ENCODE data around the gene NKX1-2.
A peak's percentile ranks its signal among the peaks of the same experiment; 100 is the strongest.
"Not testable (repeated sequence)": the region's sequence is repeated elsewhere in the genome, so short reads cannot be mapped to it uniquely, and the experiment has no call there.

The NKX1-2 gene

GRCh38 chr10:124449170-124450011 is 444 bp downstream of the NKX1-2 start:
- no peak for DNase-seq

DNA sequence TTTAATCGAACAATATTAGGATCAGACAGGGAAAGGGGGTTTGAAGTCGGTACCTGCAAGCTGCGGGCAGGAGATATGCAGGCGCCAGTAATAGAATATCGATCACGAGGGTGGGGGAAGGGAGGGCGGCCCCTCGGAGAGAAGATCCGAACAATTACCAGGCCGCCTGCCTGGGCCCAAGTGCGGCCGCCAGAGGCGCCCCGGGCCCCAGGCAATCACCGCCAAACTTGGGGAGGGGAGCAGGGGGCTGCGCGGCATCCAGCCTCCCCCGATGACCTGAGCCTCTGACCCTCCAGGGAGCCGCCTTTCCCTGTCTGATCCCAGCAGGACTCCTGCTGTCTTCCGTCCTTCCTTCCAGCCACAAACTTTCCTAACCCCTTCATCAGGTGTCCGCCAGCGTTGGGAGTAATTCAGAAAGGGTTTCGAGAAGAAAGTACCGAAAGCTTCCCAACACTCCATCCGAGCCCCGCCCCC is 1.1 kb downstream of the NKX1-2 start:
- no peak for DNase-seq

GRCh38 chr10:124447751-124448466 is 1.9 kb downstream of the NKX1-2 start:
- no peak for DNase-seq

- no peak for DNase-seq
Measured at GRCh38 chr10:124446830-124447750, 2.7 kb downstream of the NKX1-2 start.

DNA sequence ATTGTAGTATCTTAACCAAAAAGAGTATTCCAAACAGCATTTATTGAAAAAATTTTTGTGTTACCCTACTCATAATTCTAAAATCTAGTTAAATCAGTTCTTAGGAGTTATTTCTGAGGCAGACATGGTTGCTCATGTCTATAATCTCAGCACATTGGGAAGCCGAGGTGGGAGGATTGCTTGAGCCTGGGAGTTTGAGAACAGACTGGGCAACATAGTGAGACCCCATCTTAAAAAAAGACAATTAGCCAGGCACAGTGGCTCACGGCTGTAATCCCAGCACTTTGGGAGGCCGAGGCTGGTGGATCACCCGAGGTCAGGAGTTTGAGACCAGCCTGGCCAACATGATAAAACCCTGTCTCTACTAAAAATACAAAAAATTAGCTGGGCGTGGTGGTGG is 8.1 kb downstream of the NKX1-2 start:
- DNase-seq = not testable (repeated sequence)

DNA sequence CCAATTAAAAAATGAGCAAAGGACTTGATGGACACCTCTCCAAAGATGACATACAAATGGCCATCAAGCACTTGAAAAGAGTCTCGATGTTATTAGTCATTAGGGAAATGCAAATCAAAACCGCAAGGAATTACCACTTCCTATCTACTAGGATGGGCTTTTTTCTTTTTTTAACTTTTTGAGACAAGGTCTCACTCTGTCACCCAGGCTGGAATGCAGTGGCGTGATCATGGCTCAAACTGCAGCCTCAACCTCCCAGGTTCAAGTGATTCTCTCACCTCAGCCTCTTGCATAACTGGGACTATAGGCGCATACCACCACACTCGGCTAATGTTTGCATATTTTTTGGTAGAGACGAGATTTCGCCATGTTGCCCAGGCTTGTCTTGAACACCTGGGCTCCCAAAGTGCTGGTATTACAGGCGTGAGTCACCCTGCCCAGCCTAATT is 13.6 kb downstream of the NKX1-2 start:
- DNase-seq = no peak

DNA sequence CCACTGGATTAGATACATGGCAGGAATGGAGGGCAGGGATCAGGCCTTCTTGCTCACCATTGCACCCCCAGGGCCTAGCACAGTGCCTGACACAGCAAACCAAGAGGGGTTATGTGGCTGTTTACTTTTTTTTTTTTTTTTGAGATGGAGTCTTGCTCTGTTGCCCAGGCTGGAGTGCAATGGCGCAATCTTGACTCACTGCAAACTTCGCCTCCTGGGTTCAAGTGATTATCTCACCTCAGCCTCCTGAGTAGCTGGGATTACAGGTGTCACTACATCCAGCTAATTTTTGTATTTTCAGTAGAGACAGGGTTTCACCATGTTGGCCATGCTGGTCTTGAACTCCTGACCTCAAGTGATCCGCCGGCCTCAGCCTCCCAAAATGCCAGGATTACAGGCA is 14.2 kb downstream of the NKX1-2 start:
- DNase-seq = not testable (repeated sequence)

- no peak for DNase-seq
Measured at GRCh38 chr10:124433461-124433860, 16.4 kb downstream of the NKX1-2 start.

DNA sequence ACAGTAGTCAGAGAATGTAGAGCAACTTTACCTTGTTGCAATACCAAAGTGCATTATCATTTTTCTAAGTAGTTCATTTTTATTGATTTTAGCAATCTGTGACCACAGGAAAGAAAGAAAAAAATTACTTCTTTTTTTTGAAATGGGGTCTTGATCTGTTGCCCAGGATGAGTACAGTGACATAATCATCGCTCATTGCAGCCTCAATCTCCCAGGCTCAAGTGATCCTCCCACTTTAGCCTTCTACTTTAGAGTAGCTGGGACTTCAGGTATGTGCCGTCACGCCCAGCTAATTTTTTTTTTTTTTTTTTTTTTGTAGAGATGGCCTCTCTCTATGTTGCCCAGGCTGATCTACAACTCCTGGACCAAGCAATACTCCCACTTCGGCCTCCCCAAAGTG is 19.8 kb downstream of the NKX1-2 start:
- DNase-seq = no peak

DNA sequence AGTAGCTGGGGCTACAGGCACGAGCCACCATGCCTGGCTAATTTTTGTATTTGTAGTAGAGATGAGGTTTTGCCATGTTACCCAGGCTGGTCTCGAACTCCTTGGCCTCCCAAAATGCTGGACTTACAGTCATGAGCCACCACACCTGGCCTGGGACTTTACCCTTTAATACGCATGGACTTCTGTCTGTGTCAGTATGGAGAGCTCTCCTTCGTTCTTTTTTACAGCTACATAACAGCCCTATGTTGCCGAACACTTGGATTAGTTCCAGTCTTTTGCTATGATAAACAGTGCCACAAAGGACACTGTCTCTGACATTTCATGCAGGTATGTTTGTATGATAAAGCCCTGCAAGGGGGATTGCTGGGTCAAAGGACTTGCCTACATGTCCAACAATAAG is 20.3 kb downstream of the NKX1-2 start:
- DNase-seq = no peak

DNA sequence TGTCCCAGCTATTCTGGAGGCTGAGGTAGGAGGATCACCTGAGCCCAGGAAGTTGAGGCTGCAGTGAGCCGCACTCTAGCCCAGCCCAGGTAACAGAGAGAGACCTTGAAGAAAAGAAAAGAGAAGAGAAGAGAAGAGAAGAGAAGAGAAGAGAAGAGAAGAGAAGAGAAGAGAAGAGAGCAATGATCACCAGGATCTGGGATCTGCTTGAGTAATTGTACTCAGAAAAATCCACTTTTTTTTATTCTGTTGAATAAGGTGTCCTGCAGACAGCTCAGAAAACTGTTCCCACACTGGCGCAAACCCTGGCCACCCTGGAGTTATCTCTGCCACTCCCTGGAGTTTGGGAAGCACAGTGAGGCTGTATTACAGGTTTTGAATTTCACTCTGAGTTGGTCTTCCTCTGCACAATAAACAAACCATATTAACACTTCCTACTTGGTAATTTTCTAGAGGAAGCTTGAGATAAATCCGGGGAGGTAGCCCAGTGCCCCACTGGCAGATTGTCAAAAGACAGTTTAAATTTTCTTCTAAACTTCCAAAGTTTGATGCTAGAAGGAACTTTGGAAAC is 21.5 kb downstream of the NKX1-2 start:
- DNase-seq = no peak

DNA sequence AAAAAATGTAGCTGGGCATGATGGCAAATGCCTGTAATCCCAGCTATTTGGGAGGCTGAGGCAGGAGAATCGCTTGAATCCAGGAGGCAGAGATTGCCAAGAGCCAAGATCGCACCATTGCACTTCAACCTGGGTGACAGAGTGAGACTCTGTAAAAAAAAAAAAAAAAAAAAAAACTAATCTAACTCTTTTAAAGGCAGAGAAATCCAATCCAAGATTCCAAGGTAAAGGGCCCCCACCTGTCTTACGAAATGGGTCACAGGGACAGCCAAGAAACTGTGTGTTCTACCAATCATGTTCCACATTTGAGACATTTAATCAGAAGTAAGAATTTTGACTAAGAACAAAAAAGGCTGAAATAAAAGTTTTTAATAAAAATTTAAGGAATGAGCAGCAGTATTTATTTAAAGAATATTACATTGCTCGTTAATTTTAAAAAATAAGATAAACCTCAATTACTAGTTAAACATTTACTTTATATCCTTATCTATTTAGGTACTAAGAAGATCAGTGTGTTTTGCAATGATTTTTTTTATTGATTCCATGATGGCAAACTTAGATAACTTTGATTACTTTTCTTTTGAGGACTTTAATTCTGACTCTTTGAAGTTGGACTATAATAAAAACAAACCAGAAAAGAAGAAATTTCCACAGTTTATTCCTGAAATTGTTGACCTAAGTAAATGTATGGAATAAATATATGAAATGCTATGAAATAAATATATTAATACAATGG is 24.4 kb downstream of the NKX1-2 start:
- DNase-seq = no peak

DNA sequence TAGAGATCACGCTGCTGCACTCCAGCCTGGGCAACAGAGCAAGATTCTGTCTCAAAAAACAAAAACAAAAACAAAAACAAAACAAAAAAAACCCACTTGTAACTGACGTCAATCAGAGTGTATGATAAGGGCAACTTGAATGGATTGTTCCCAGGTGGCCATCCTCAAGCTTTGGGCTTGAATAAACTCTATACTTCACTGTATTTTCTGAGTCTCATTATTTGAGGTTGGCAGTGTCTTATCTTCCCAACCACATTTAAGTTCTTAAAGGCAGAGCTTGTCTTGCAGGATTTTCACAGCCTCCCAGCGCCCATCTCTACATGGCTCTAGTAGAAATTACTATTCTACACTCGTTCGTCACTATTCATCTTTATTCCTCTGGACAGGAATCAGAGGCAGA is 26.0 kb downstream of the NKX1-2 start:
- DNase-seq = no peak

GRCh38 chr10:124422742-124423141 is 27.1 kb downstream of the NKX1-2 start:
- DNase-seq = no peak

DNA sequence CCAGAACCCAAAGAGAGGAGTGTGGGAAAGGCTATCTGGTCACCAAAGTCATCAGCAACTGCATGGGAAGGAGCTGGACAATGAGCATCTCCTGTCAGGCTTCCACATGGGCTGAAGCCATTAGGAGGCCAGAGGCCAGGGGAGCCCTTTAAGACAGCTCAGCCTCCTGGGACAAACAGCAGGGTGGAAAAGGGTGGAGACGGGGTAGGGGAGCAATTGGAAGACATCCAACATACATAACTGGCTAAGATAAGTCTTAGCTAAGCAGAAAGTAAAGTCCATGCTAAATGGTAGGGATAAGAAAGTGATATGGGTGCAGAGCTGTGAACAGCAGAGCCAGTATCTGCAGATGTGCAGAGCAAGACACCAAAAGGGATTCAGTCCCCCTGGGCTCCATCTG is 29.6 kb downstream of the NKX1-2 start:
- DNase-seq = no peak

DNA sequence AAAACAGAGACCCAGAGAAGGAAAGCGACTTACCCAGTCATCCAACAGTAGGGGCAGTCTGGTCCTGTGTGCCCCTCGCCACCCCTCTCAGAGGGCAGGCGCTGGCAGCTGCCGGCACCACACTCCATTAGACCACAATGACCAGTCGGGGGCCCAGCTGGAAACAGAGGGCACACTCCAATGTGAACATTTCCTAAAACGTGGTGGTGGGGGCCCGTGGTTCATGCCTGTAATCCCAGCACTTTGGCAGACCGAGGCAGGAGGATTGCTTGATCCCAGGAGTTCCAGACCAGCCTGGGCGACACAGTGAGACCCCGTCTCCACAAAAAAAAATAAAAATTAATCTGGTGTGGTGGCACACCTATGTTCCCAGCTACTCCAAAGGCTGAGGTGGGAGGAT is 30.2 kb downstream of the NKX1-2 start:
- no peak for DNase-seq

DNA sequence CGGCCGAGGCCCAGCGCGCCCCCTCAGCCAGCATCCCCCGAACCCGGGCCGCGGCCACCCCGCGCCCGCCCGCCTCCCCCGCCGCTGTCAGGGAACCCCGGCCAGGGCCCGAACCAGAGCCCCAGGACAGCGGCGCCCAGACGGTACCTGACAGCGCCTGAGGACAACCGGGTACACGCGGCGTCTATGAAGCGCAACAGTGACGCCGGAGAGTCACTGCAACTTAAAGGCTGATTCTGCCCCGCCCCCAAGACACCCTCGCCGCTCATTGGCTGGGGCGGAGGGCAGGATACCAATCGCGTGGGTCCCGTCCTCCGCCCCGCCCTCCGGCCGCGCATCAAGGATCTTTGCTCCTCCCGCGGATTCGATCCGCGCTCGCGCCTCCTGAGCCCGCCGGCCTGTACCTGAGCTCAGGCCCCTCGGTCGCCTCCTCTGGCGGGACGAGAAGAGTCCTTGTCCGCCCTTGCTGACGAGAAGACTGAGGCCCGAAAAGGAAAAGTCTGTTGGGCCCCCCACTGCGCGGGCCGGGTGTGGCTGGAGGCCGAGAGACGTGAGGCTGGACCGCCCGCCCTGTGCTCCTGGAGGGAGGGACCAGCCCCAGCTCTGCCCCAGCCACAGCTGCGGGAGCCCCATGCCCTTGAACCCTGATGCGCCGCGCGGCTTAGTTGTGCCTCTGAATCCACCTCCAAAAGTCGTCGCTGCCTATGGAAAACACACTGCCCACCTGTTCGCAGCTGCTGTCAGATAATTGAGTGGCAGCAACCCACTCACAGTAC is 30.9 kb downstream of the NKX1-2 start, which contains the start of gene OAT:
OAT (minus strand) TSS at position 198 of the 776 bp plus-strand sequence. CDS start 6,752 bp downstream, outside the sequence.
- DNase-seq = peak; percentile 96 to 97

GRCh38 chr10:124417895-124418725 is 31.7 kb downstream of the NKX1-2 start:
- DNase-seq = peak; percentile 59 to 64

- DNase-seq = no peak
Measured at GRCh38 chr10:124416733-124417132, 33.1 kb downstream of the NKX1-2 start.

DNA sequence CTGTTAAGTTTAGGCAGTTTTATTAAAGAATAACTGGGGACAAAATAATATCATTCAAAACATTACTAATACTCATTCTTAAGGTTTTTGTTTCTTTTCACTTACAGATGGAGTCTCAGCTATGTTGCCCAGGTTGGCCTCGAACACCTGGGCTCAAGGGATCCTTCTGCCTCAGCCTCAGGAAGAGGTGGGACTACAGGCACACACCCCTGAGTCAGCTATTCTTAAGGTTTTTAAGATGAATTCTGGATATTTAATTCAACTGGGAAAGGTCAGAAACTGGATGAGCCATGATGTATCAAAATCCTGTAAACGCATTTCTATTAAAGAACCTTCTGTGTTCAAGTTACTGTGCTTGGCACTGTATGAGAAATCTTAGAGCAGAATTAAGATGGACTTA is 34.6 kb downstream of the NKX1-2 start:
- no peak for DNase-seq

Measured in activated T-cell treated with anti-CD3 and anti-CD28 coated beads, Interleukin-2, amount 50 U/mL, for 48 hours (primary cell).